HUES48 (cell line): ENCODE results near the gene UST.
A peak's percentile ranks its signal among the peaks of the same experiment; 100 is the strongest.
"Not testable (repeated sequence)": the region's sequence is repeated elsewhere in the genome, so short reads cannot be mapped to it uniquely, and the experiment has no call there.

Source experiments
- H3K27ac ChIP-seq: one replicate; pipeline ENCODE4 v1.7.0; 2013; ENCODE audit warnings: low read depth, low read length, inconsistent platforms
- H3K27me3 ChIP-seq: 2 replicates; pipeline ENCODE4 v1.6.1; 2013; ENCODE audit warnings: mild to moderate bottlenecking, low read length; ENCODE audit not compliant: control insufficient read depth, insufficient read depth
- H3K36me3 ChIP-seq: 2 replicates; pipeline ENCODE4 v1.6.1; 2013; ENCODE audit warnings: low read length; ENCODE audit not compliant: control insufficient read depth, insufficient read depth
- H3K4me1 ChIP-seq: 2 replicates; pipeline ENCODE4 v1.6.1; 2013; ENCODE audit warnings: mild to moderate bottlenecking, low read length; ENCODE audit not compliant: control insufficient read depth, insufficient read depth
- H3K4me3 ChIP-seq: 2 replicates; pipeline ENCODE4 v1.5.1; 2013; ENCODE audit warnings: mild to moderate bottlenecking, low read depth, low read length
- H3K9ac ChIP-seq: 2 replicates; pipeline ENCODE4 v1.6.1; 2013; ENCODE audit warnings: mild to moderate bottlenecking, low read depth, low read length, moderate library complexity
- H3K9me3 ChIP-seq: 2 replicates; pipeline ENCODE4 v1.6.1; 2013; ENCODE audit warnings: low read length; ENCODE audit not compliant: control insufficient read depth, insufficient read depth

UST gene

DNA sequence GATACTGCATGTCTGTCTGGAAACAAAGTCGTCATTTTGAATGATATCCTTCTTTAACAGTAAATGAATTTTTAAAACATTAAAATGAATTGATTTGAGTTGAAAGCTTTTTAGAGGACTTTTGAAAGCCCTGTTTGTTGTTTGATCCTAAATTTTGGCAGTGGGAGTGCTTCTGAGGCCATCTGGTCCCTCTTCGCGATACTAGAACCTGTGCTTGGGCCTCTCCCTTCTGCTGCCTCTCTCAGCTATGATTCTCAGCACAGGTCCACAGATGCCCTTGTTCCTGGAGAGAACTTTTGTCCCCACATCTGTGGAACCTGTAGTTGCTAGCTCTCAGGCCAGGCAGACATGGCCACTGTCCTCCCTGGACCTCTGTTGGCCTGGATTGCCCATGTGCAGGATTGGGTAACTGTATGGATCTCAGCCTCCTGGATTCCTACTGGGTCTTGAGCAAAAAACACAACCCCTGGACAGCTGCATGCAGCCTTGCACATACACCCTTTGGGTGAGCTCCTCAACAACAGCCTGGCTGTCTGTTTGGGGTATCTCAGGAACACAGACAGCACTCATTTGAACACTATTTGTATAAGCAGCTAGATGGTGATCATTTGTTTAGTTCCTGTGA is 21.9 kb downstream of the UST start:
- H3K9me3 ChIP-seq, result no peaks in the 10 kb centered on the region
- H3K27ac ChIP-seq, result peak overlapping the region; percentile 13
- peaks cover 75% of the 10 kb centered on the region for H3K4me1 ChIP-seq
- no peaks in the 10 kb centered on the region for H3K27me3 ChIP-seq
- no peaks in the 10 kb centered on the region for H3K36me3 ChIP-seq
- no peak overlapping the region for H3K4me3 ChIP-seq
- H3K9ac ChIP-seq, result no peak overlapping the region

- Histone ChIP-seq H3K27ac (no peak overlapping the region), H3K4me1 (peaks cover 70% of the 10 kb centered on the region), H3K9ac (no peak overlapping the region)
Observed at GRCh38 chr6:148769304-148769968, 22.6 kb downstream of the UST start.

GRCh38 chr6:148770408-148771211 is 23.8 kb downstream of the UST start:
- no peak overlapping the region for H3K9ac ChIP-seq
- no peak overlapping the region for H3K4me3 ChIP-seq
- H3K36me3 ChIP-seq, result no peaks in the 10 kb centered on the region
- H3K27me3 ChIP-seq, result no peaks in the 10 kb centered on the region
- H3K4me1 ChIP-seq, result peaks cover 61% of the 10 kb centered on the region
- peak overlapping the region; percentile 14 for H3K27ac ChIP-seq
- H3K9me3 ChIP-seq, result no peaks in the 10 kb centered on the region

More at GRCh38 chr6:148769304-148769968, 22.6 kb downstream of the UST start:
- Histone ChIP-seq H3K27me3 (no peaks in the 10 kb centered on the region), H3K36me3 (no peaks in the 10 kb centered on the region), H3K4me3 (no peak overlapping the region), H3K9me3 (no peaks in the 10 kb centered on the region)

DNA sequence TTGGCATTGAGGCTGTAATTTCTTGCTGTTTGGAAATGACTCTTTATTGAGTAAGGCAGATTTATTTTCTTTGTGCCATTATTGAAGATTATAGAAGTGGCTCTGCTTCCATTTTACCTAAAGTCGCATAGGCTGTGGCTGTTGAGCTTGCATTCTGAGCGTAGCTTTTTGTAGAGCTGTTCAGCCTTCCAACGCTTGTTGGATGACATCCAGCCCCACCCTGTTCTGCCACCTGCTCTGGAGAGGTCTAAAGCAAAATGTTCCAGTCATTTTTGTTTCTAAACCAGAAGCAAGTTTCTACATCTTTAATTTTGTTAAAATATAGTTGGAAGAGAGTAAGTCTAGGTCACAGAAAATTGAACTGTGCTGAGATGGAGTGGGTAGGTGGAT is 24.4 kb downstream of the UST start:
- no peak overlapping the region for H3K4me3 ChIP-seq
- H3K9me3 ChIP-seq, result no peaks in the 10 kb centered on the region
- peaks cover 55% of the 10 kb centered on the region for H3K4me1 ChIP-seq
- H3K27me3 ChIP-seq, result no peaks in the 10 kb centered on the region
- no peak overlapping the region for H3K9ac ChIP-seq
- H3K27ac ChIP-seq, result no peak overlapping the region
- no peaks in the 10 kb centered on the region for H3K36me3 ChIP-seq

DNA sequence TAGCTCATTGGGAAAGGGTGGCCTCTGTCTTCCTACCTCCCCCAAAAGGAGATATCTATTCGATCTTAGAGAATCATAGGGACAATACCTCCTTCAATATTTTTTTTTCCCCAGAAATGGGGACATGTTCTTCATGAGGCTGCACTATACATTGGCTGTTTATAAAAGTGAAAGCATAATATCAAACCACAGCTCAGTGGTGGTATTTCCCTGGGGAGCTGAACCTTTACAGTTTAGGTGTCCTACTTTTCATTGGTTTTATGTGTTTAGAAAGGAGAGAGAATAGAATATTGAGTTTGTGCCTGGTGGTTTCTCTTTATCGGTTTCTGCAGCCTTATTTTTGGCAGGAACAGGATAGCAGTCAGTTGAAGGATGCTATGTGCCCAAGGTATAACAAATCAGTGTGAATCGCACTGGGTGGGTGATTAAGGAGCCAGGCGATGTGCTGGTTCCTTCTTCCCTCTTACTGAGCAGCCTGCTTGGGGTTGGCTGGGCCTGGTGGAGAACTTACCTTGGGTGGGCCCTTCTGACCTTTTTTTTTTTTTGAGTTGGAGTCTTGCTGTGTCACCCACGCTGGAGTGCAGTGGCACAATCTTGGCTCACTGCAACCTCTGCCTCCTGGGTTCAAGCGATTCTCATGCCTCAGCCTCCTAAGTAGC is 25.2 kb downstream of the UST start:
- Histone ChIP-seq H3K36me3 (no peaks in the 10 kb centered on the region), H3K9me3 (no peaks in the 10 kb centered on the region), H3K9ac (no peak overlapping the region), H3K4me3 (no peak overlapping the region), H3K4me1 (peaks cover 47% of the 10 kb centered on the region), H3K27me3 (no peaks in the 10 kb centered on the region), H3K27ac (no peak overlapping the region)

GRCh38 chr6:148775161-148775560 is 28.3 kb downstream of the UST start:
- Histone ChIP-seq H3K9me3 (no peaks in the 10 kb centered on the region), H3K4me3 (no peak overlapping the region), H3K36me3 (no peaks in the 10 kb centered on the region), H3K9ac (no peak overlapping the region), H3K4me1 (peaks cover 16% of the 10 kb centered on the region), H3K27ac (no peak overlapping the region), H3K27me3 (no peaks in the 10 kb centered on the region)

DNA sequence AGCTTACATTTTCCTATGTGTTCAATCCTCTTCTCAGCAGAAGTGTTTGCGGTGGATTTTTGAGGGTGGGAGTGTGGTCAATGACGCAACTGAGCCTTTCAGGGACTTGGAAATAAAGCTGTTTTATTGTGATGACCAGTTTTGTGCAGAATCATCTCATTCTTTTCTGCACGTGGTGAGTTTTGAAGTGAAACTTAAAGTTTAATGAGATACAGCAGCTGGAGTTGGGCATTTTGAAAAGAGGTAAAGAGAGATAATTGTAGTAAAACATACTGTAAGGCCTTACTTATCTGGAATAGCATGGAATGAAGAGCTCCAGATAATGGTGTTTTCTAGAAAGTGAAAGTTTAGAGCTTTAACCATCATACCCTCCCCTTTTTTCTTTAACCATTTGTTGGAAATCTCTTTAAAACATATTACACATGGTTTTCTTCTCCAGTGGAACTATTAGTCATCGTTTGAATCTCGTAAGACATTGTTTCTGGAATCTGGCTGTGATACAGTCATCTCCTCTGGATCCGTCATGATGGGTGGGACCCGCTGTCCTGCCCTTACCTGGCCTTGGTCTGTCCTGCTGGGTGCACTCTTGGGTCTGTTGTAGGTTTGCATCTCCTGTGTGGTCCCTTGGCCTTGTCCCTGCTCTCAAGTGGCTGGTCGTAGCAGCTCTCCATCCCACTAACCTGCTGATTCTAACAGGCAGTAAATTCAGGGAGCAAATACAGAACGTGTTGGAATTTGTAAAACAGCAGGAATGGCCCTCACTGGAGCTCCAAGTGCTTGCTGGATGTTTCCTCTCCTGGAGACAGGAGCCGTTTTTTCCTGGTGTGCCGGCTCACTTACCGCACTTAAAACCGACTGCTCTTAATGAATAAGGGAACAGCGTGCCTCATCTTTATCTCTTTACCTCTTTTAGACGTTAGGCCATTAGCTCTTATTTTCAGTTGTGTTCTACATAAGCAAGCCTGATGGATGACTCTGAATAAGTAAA is 29.8 kb downstream of the UST start:
- Histone ChIP-seq H3K4me3 (no peak overlapping the region), H3K4me1 (peaks cover 5% of the 10 kb centered on the region), H3K27ac (no peak overlapping the region), H3K9me3 (no peaks in the 10 kb centered on the region), H3K9ac (no peak overlapping the region), H3K27me3 (no peaks in the 10 kb centered on the region), H3K36me3 (no peaks in the 10 kb centered on the region)

DNA sequence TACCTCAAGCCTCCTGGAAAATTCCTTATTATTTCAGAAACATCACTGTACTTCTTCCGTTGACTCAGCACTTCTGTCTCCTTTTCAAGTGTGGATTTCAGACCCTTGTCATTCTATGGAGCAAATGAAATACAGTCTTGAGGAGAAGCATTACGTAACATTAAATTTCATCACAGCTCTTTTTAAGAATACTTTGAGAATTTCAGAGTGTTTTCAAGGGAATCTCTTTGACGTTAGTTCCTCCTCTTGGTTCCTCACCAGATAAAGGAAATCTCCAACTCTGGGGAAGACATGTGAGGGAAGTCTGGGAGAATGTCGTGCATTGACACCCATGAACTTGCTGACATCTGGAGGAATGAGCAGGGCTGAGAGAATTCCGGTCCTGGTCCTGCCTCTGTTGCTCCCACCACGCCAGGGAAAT is 32.3 kb downstream of the UST start:
- H3K27ac ChIP-seq, result no peak overlapping the region
- H3K9ac ChIP-seq, result no peak overlapping the region
- no peak overlapping the region for H3K4me3 ChIP-seq
- H3K27me3 ChIP-seq, result no peaks in the 10 kb centered on the region
- no peaks in the 10 kb centered on the region for H3K9me3 ChIP-seq
- H3K4me1 ChIP-seq, result no peaks in the 10 kb centered on the region; the same call in 1 of the 2 replicates
- no peaks in the 10 kb centered on the region for H3K36me3 ChIP-seq

DNA sequence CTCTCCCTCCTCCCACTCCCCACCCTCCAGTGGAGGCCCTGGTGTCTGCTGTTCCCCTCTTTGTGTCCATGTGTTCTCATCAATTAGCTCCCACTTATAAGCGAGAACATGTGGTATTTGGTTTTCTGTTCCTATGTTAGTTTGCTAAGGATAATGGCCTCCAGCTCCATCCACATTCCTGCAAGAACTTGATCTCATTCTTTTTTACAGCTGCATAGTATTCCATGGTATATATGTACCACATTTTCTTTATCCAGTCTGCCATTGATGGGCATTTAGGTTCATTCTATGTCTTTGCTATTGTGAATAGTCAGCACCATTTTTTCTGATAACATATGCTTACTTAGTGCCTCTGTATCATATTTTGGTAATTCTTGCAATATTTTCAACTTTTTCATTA is 33.6 kb downstream of the UST start:
- not testable (repeated sequence) for H3K9me3 ChIP-seq, H3K27ac ChIP-seq, H3K9ac ChIP-seq, H3K36me3 ChIP-seq, H3K27me3 ChIP-seq, H3K4me1 ChIP-seq, H3K4me3 ChIP-seq

GRCh38 chr6:148780918-148781436 is 34.1 kb downstream of the UST start:
- Histone ChIP-seq H3K9ac (no peak overlapping the region), H3K36me3 (no peaks in the 10 kb centered on the region), H3K4me3 (no peak overlapping the region), H3K27me3 (no peaks in the 10 kb centered on the region), H3K4me1 (no peaks in the 10 kb centered on the region; the same call in 1 of the 2 replicates), H3K9me3 (no peaks in the 10 kb centered on the region), H3K27ac (no peak overlapping the region)
